Measurements from ENCODE around the gene B3GNT7.

The B3GNT7 gene

GRCh38 chr2:231412618-231412963, 17.1 kb downstream of the B3GNT7 start:
- DNase-seq (ENCODE audit: low read depth): no peak
- peak overlapping the region; percentile 63 for H3K4me3 ChIP-seq (replicated peaks; ENCODE audit: low read depth, low read length)
- no peak for TF ChIP-seq CTCF (IDR thresholded peaks at IDR 0.05; ENCODE audit: low read length, missing control alignments)

GRCh38 chr2:231413456-231413855, 17.9 kb downstream of the B3GNT7 start:
- no peak for TF ChIP-seq CTCF (IDR thresholded peaks at IDR 0.05; ENCODE audit: low read length, missing control alignments)
- DNase-seq (ENCODE audit: low read depth): no peak

GRCh38 chr2:231413921-231414476, 18.5 kb downstream of the B3GNT7 start:
- H3K4me3 ChIP-seq (replicated peaks; ENCODE audit: low read depth, low read length): no peak overlapping the region
- no peak for TF ChIP-seq CTCF (IDR thresholded peaks at IDR 0.05; ENCODE audit: low read length, missing control alignments)
- DNase-seq (ENCODE audit: low read depth): no peak

More at GRCh38 chr2:231413456-231413855, 17.9 kb downstream of the B3GNT7 start:
- no peak overlapping the region for H3K4me3 ChIP-seq (replicated peaks; ENCODE audit: low read depth, low read length)

GRCh38 chr2:231415029-231415428, 19.5 kb downstream of the B3GNT7 start:
- no peak for TF ChIP-seq CTCF (IDR thresholded peaks at IDR 0.05; ENCODE audit: low read length, missing control alignments)
- DNase-seq (ENCODE audit: low read depth): no peak
- H3K4me3 ChIP-seq (replicated peaks; ENCODE audit: low read depth, low read length): no peak overlapping the region

GRCh38 chr2:231418820-231419640, 23.5 kb downstream of the B3GNT7 start:
- H3K4me3 ChIP-seq (replicated peaks; ENCODE audit: low read depth, low read length): no peak overlapping the region
- no peak for TF ChIP-seq CTCF (IDR thresholded peaks at IDR 0.05; ENCODE audit: low read length, missing control alignments)
- no peak for DNase-seq (ENCODE audit: low read depth)

- no peak for DNase-seq (ENCODE audit: low read depth)
- no peak for TF ChIP-seq CTCF (IDR thresholded peaks at IDR 0.05; ENCODE audit: low read length, missing control alignments)
- no peak overlapping the region for H3K4me3 ChIP-seq (replicated peaks; ENCODE audit: low read depth, low read length)
Observed at GRCh38 chr2:231421051-231421580, 25.6 kb downstream of the B3GNT7 start.
